HUES6 (cell line): ENCODE measurements around the gene GSPT1.

Experiments
- H3K27ac ChIP-seq: 2 replicates; pipeline ENCODE4 v1.7.0; 2013; ENCODE audit warnings: low read depth, mild to moderate bottlenecking, low read length, inconsistent platforms
- H3K27me3 ChIP-seq: 2 replicates; pipeline ENCODE4 v1.6.1; 2013; ENCODE audit warnings: low read length; ENCODE audit not compliant: control insufficient read depth, insufficient read depth
- H3K36me3 ChIP-seq: 2 replicates; pipeline ENCODE4 v1.6.1; 2013; ENCODE audit warnings: low read length; ENCODE audit not compliant: control insufficient read depth, insufficient read depth
- H3K4me1 ChIP-seq: 2 replicates; pipeline ENCODE4 v1.6.1; 2013; ENCODE audit warnings: low read length; ENCODE audit not compliant: control insufficient read depth, insufficient read depth
- H3K4me3 ChIP-seq: 2 replicates; pipeline ENCODE4 v1.5.1; 2013; ENCODE audit warnings: low read depth, low read length
- H3K9ac ChIP-seq: one replicate; pipeline ENCODE4 v1.6.1; 2013; ENCODE audit warnings: mild to moderate bottlenecking, low read length
- H3K9me3 ChIP-seq: 2 replicates; pipeline ENCODE4 v1.6.1; 2013; ENCODE audit warnings: low read depth, low read length; ENCODE audit not compliant: control insufficient read depth, insufficient read depth

The GSPT1 gene

GRCh38 chr16:11909653-11910545 is 5.9 kb downstream of the GSPT1 start:
- H3K9me3 ChIP-seq: no peaks in the 10 kb centered on the region
- no peak overlapping the region for H3K9ac ChIP-seq
- no peak overlapping the region for H3K4me3 ChIP-seq
- no peak overlapping the region for H3K27ac ChIP-seq
- no peaks in the 10 kb centered on the region for H3K27me3 ChIP-seq
- H3K36me3 ChIP-seq: peaks cover 21% of the 10 kb centered on the region
- H3K4me1 ChIP-seq: peaks cover 21% of the 10 kb centered on the region

- Histone ChIP-seq H3K4me3 (no peak overlapping the region), H3K4me1 (0 out of 2 replicates have a peak, but pooled peaks cover 4% of the 10 kb centered on the region), H3K36me3 (peaks cover 35% of the 10 kb centered on the region)
Measured at GRCh38 chr16:11907160-11907970, 8.4 kb downstream of the GSPT1 start.

GRCh38 chr16:11903906-11904305 is 11.8 kb downstream of the GSPT1 start:
- Histone ChIP-seq H3K4me3 (no peak overlapping the region), H3K27ac (no peak overlapping the region), H3K4me1 (no peaks in the 10 kb centered on the region), H3K36me3 (peaks cover 36% of the 10 kb centered on the region), H3K27me3 (no peaks in the 10 kb centered on the region), H3K9ac (no peak overlapping the region), H3K9me3 (no peaks in the 10 kb centered on the region)

More at GRCh38 chr16:11907160-11907970, 8.4 kb downstream of the GSPT1 start:
- Histone ChIP-seq H3K27me3 (no peaks in the 10 kb centered on the region), H3K9me3 (no peaks in the 10 kb centered on the region), H3K27ac (no peak overlapping the region), H3K9ac (no peak overlapping the region)

- Histone ChIP-seq H3K27ac (no peak overlapping the region), H3K36me3 (peaks cover 43% of the 10 kb centered on the region), H3K9me3 (no peaks in the 10 kb centered on the region)
Measured at GRCh38 chr16:11901091-11901490, 14.7 kb downstream of the GSPT1 start.

GRCh38 chr16:11896486-11897176 is 19.1 kb downstream of the GSPT1 start:
- no peaks in the 10 kb centered on the region for H3K9me3 ChIP-seq
- H3K27me3 ChIP-seq: no peaks in the 10 kb centered on the region
- H3K4me3 ChIP-seq: no peak overlapping the region
- H3K36me3 ChIP-seq: peaks cover 58% of the 10 kb centered on the region
- H3K4me1 ChIP-seq: no peaks in the 10 kb centered on the region
- H3K27ac ChIP-seq: no peak overlapping the region
- H3K9ac ChIP-seq: no peak overlapping the region

More at GRCh38 chr16:11901091-11901490, 14.7 kb downstream of the GSPT1 start:
- Histone ChIP-seq H3K4me1 (no peaks in the 10 kb centered on the region), H3K9ac (no peak overlapping the region), H3K4me3 (no peak overlapping the region), H3K27me3 (no peaks in the 10 kb centered on the region)

- H3K36me3 ChIP-seq: peaks cover 78% of the 10 kb centered on the region
- H3K4me1 ChIP-seq: no peaks in the 10 kb centered on the region
- H3K9ac ChIP-seq: no peak overlapping the region
- no peaks in the 10 kb centered on the region for H3K9me3 ChIP-seq
- no peaks in the 10 kb centered on the region for H3K27me3 ChIP-seq
- no peak overlapping the region for H3K27ac ChIP-seq
- H3K4me3 ChIP-seq: no peak overlapping the region
Measured at GRCh38 chr16:11893571-11893970, 22.2 kb downstream of the GSPT1 start.

GRCh38 chr16:11892761-11893160 is 23.0 kb downstream of the GSPT1 start:
- no peaks in the 10 kb centered on the region for H3K4me1 ChIP-seq
- H3K27me3 ChIP-seq: no peaks in the 10 kb centered on the region
- no peak overlapping the region for H3K27ac ChIP-seq
- H3K36me3 ChIP-seq: peaks cover 79% of the 10 kb centered on the region
- H3K9ac ChIP-seq: no peak overlapping the region
- no peak overlapping the region for H3K4me3 ChIP-seq
- no peaks in the 10 kb centered on the region for H3K9me3 ChIP-seq

GRCh38 chr16:11890231-11890965 is 25.4 kb downstream of the GSPT1 start:
- Histone ChIP-seq H3K9ac (no peak overlapping the region), H3K4me3 (no peak overlapping the region), H3K27ac (no peak overlapping the region), H3K9me3 (no peaks in the 10 kb centered on the region), H3K27me3 (no peaks in the 10 kb centered on the region), H3K36me3 (peaks cover 84% of the 10 kb centered on the region), H3K4me1 (no peaks in the 10 kb centered on the region)

GRCh38 chr16:11886881-11887280 is 28.9 kb downstream of the GSPT1 start:
- H3K4me1 ChIP-seq: no peaks in the 10 kb centered on the region
- no peak overlapping the region for H3K9ac ChIP-seq
- no peak overlapping the region for H3K4me3 ChIP-seq
- H3K27ac ChIP-seq: no peak overlapping the region
- no peaks in the 10 kb centered on the region for H3K27me3 ChIP-seq
- H3K9me3 ChIP-seq: no peaks in the 10 kb centered on the region
- peaks cover 84% of the 10 kb centered on the region for H3K36me3 ChIP-seq

- Histone ChIP-seq H3K27me3 (no peaks in the 10 kb centered on the region), H3K27ac (no peak overlapping the region)
Measured at GRCh38 chr16:11884035-11884434, 31.7 kb downstream of the GSPT1 start.

More at GRCh38 chr16:11884035-11884434, 31.7 kb downstream of the GSPT1 start:
- no peak overlapping the region for H3K9ac ChIP-seq
- H3K4me1 ChIP-seq: no peaks in the 10 kb centered on the region
- H3K9me3 ChIP-seq: no peaks in the 10 kb centered on the region
- H3K36me3 ChIP-seq: peaks cover 89% of the 10 kb centered on the region
- no peak overlapping the region for H3K4me3 ChIP-seq
